Measurements from ENCODE around the gene EPB41L4B. TPM values are rescaled to one million over a fixed set of nuclear protein-coding genes. Genes with fewer than 3 reads are reported as not detected.

EPB41L4B gene
- total RNA-seq, 1 donor, result not detected

- DNase-seq (ENCODE audit: low read depth in 2 of 3, low spot score in 2 of 3), result no peak
Observed at GRCh38 chr9:109167716-109168115, 153.1 kb downstream of the EPB41L4B start.

- DNase-seq (ENCODE audit: low read depth in 2 of 3, low spot score in 2 of 3), result no peak
Observed at GRCh38 chr9:109166771-109167601, 153.9 kb downstream of the EPB41L4B start, which contains the start of gene FRRS1L. Gene FRRS1L, minus strand, starts transcription at chr9:109167249. Its CDS starts 111 bp downstream, at chr9:109167138.

- DNase-seq (ENCODE audit: low read depth in 2 of 3, low spot score in 2 of 3), result no peak
Observed at GRCh38 chr9:109166171-109166770, 154.6 kb downstream of the EPB41L4B start.

GRCh38 chr9:109164042-109164441 lies 156.8 kb downstream of the EPB41L4B start:
- no peak for DNase-seq (ENCODE audit: low read depth in 2 of 3, low spot score in 2 of 3)

- no peak for DNase-seq (ENCODE audit: low read depth in 2 of 3, low spot score in 2 of 3)
Observed at GRCh38 chr9:109163194-109163593, 157.7 kb downstream of the EPB41L4B start.

- DNase-seq (ENCODE audit: low read depth in 2 of 3, low spot score in 2 of 3), result no peak
Observed at GRCh38 chr9:109162677-109163076, 158.2 kb downstream of the EPB41L4B start.

GRCh38 chr9:109161471-109161870 lies 159.4 kb downstream of the EPB41L4B start:
- no peak for DNase-seq (ENCODE audit: low read depth in 2 of 3, low spot score in 2 of 3)

GRCh38 chr9:109159583-109159982 lies 161.3 kb downstream of the EPB41L4B start:
- no peak for DNase-seq (ENCODE audit: low read depth in 2 of 3, low spot score in 2 of 3)

GRCh38 chr9:109158651-109159050 lies 162.2 kb downstream of the EPB41L4B start:
- DNase-seq (ENCODE audit: low read depth in 2 of 3, low spot score in 2 of 3), result no peak

- DNase-seq (ENCODE audit: low read depth in 2 of 3, low spot score in 2 of 3), result no peak
Observed at GRCh38 chr9:109156708-109157107, 164.2 kb downstream of the EPB41L4B start.

- DNase-seq (ENCODE audit: low read depth in 2 of 3, low spot score in 2 of 3), result no peak
Observed at GRCh38 chr9:109150925-109151545, 169.8 kb downstream of the EPB41L4B start.

- no peak for DNase-seq (ENCODE audit: low read depth in 2 of 3, low spot score in 2 of 3)
Observed at GRCh38 chr9:109149722-109150121, 171.1 kb downstream of the EPB41L4B start.

- no peak for DNase-seq (ENCODE audit: low read depth in 2 of 3, low spot score in 2 of 3)
Observed at GRCh38 chr9:109149089-109149488, 171.8 kb downstream of the EPB41L4B start.

- no peak for DNase-seq (ENCODE audit: low read depth in 2 of 3, low spot score in 2 of 3)
Observed at GRCh38 chr9:109145051-109145450, 175.8 kb downstream of the EPB41L4B start.

- peak in 1 of 3 donors; percentile 32 for DNase-seq (ENCODE audit: low read depth in 2 of 3, low spot score in 2 of 3)
Observed at GRCh38 chr9:109143881-109144562, 176.8 kb downstream of the EPB41L4B start.

GRCh38 chr9:109141375-109141774 lies 179.5 kb downstream of the EPB41L4B start:
- DNase-seq (ENCODE audit: low read depth in 2 of 3, low spot score in 2 of 3), result no peak

GRCh38 chr9:109139851-109140250 lies 181.0 kb downstream of the EPB41L4B start:
- DNase-seq (ENCODE audit: low read depth in 2 of 3, low spot score in 2 of 3), result no peak

- DNase-seq (ENCODE audit: low read depth in 2 of 3, low spot score in 2 of 3), result no peak
Observed at GRCh38 chr9:109138421-109138820, 182.4 kb downstream of the EPB41L4B start.

GRCh38 chr9:109134167-109134578 lies 186.7 kb downstream of the EPB41L4B start:
- DNase-seq (ENCODE audit: low read depth in 2 of 3, low spot score in 2 of 3), result no peak

GRCh38 chr9:109133533-109133932 lies 187.3 kb downstream of the EPB41L4B start:
- no peak for DNase-seq (ENCODE audit: low read depth in 2 of 3, low spot score in 2 of 3)

GRCh38 chr9:109132567-109133021 lies 188.3 kb downstream of the EPB41L4B start:
- DNase-seq (ENCODE audit: low read depth in 2 of 3, low spot score in 2 of 3), result peak in 1 of 3 donors; percentile 47

Measured in hematopoietic multipotent progenitor cell (in vitro differentiated cells).